Neuron (in vitro differentiated cells): Measurements from ENCODE around the gene SPOCK1.

Source experiments
- H2AFZ ChIP-seq: one replicate; pipeline ENCODE4 v1.6.1; 2013; ENCODE audit warnings: low read depth, mild to moderate bottlenecking, inconsistent platforms, low read length, moderate library complexity
- H3K27me3 ChIP-seq: one replicate; pipeline ENCODE4 v1.6.1; 2013; ENCODE audit warnings: low read length; ENCODE audit not compliant: insufficient read depth
- H3K36me3 ChIP-seq: one replicate; pipeline ENCODE4 v1.6.1; 2013; ENCODE audit warnings: low read length; ENCODE audit not compliant: insufficient read depth
- H3K4me1 ChIP-seq: one replicate; pipeline ENCODE4 v1.6.1; 2013; ENCODE audit warnings: low read length; ENCODE audit not compliant: insufficient read depth
- H3K4me3 ChIP-seq: 2 replicates; pipeline ENCODE4 v1.5.1; 2013; ENCODE audit warnings: mild to moderate bottlenecking, low read length, moderate library complexity
- H3K9me3 ChIP-seq: one replicate; pipeline ENCODE4 v1.6.1; 2013; ENCODE audit warnings: low read length

SPOCK1 gene

DNA sequence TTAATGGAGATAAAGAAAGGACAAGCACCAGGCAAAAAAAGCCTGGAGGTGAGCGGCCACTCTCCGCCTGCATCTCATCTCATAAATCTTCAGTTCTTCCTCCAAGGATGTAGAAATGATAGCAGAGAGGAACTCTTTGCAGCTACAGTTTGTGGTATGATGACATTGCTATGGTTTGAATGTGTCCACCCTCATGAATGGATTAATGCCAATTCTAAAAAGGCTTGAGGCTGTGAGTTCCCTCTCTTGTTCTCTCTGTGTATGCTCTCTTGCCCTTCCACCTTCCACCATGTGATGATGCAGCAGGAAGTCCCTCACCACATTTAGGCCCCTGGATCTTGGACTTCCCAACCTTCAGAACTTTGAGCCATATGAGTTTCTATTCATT is 126.4 kb downstream of the SPOCK1 start:
- Histone ChIP-seq H2AFZ (no peak overlapping the region), H3K36me3 (no peaks in the 10 kb centered on the region), H3K4me3 (no peak overlapping the region), H3K9me3 (no peaks in the 10 kb centered on the region), H3K4me1 (peaks cover 58% of the 10 kb centered on the region), H3K27me3 (no peaks in the 10 kb centered on the region)

DNA sequence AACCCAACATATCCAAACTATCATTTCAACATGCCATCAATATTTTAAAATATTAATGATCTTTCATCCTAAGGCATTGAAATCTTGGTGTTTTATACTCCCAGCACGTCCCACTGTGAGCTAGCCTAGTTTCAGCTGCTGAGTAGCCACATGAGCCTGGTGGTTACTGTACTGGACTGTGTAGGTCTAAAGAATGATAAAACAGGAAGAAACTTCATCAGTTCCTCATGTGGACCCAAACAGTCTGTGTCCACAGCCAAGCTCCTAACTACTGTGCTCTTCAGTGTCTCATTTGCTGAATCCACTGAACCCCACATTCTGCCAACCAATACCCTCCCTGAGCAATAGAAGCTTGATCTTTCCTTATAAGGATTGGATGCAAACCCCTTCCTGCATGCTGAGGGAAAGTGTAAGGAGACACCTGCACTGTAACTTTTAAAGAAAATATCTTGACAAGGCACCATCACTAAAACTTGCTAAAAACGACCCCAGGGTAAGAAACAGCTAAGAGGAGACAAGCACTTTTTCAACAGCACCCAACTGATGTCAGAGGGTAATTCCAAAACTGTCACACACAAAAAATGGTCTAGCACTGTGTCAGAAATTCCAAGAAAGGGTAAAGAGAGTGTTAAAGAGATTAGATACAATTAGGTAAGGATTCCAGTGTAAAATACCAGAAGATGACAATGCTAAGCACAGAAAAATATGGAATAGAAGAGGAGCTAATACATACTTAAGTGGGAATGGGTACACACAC is 126.9 kb downstream of the SPOCK1 start:
- no peaks in the 10 kb centered on the region for H3K27me3 ChIP-seq
- no peak overlapping the region for H2AFZ ChIP-seq
- H3K4me1 ChIP-seq = peaks cover 58% of the 10 kb centered on the region
- no peaks in the 10 kb centered on the region for H3K36me3 ChIP-seq
- no peak overlapping the region for H3K4me3 ChIP-seq
- no peaks in the 10 kb centered on the region for H3K9me3 ChIP-seq

DNA sequence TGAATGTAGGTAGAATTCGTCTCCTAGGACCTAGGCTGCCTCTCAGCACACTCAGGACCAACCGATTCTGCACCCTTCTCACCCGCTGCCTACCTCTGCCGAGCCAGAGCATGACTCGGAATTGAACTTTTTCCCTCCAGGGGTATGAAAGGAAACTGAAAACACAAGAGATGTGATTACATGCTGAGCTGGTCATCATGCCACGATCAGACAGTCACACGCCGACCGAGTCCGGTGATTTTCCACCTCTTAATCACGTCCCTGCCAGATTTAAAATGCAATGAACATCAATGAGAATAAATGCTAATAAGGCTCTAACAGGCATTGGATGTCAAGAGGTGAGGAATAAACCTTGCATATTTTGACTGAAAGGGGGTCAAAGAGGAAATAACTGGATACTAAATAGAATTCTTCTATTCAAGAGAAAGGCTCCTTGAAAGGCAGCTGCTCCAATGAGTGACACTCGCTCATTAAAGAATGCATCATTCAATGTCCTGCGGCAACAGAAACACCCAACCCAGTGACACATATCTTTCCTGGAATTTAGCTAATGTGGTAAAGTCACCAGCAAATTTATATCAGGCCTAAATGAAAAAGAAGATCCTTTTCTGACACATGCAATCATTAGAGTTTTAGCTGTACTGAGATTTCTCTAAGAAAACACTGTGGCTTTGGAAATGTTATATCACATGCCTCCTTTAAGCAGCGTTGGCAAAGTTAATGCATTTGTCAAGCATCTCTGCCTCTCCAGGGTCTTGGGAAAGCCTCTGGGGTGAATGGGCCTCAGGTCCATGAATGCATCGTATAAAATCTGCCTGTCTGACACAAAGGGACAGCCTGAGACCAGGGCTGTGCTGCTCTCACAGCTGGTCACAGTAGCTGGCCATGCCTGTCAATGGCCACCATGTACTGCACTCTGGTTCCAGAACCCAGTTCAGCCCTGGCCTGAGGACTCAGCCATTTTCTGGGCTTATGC is 128.7 kb downstream of the SPOCK1 start:
- Histone ChIP-seq H3K36me3 (no peaks in the 10 kb centered on the region), H2AFZ (no peak overlapping the region), H3K4me3 (peak overlapping the region; percentile 0), H3K27me3 (no peaks in the 10 kb centered on the region), H3K9me3 (no peaks in the 10 kb centered on the region), H3K4me1 (peaks cover 42% of the 10 kb centered on the region)

DNA sequence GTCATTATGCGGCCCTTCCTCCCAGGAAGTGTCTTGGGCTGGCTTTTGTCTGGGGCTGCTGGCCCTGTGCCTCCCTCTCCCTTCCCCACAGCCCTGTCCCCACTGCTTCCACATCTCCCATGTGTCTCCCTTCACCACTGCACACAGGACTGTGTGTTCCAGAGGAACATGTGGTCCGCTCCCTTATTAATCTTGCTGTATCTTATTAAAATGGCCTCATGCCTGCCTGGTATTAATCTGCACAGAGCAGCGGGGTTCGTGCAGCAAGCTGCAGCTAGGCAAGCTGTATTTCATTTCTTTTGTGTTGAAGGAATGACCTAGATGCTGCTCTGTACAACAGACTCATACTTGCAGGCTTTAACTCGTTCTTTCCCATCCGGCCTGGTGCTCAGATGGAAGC is 130.5 kb downstream of the SPOCK1 start:
- no peak overlapping the region for H3K4me3 ChIP-seq
- no peaks in the 10 kb centered on the region for H3K36me3 ChIP-seq
- no peaks in the 10 kb centered on the region for H3K27me3 ChIP-seq
- H3K4me1 ChIP-seq = peaks cover 42% of the 10 kb centered on the region
- H3K9me3 ChIP-seq = no peaks in the 10 kb centered on the region
- no peak overlapping the region for H2AFZ ChIP-seq

DNA sequence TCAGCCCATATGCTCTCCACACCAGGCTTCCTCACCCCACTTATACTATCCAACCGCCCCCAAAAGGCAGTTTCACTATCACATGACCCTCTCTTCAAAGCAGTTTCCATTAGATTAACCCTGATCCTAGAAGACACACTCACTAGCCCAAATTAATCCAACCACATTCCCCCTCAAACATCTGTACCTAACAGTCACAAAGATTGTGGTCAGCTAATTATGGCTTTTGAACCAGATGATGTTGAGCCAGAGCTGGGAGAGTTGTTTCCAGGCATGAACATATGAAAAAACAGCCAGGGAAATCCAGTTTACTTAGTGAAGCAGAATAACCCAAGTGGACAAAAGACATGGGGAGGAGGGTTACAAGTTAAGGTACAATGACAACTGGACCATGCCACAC is 131.2 kb downstream of the SPOCK1 start:
- H3K9me3 ChIP-seq = no peaks in the 10 kb centered on the region
- H3K4me1 ChIP-seq = peaks cover 42% of the 10 kb centered on the region
- H3K36me3 ChIP-seq = no peaks in the 10 kb centered on the region
- no peak overlapping the region for H2AFZ ChIP-seq
- no peaks in the 10 kb centered on the region for H3K27me3 ChIP-seq
- no peak overlapping the region for H3K4me3 ChIP-seq

- H2AFZ ChIP-seq = no peak overlapping the region
These were observed 132.6 kb downstream of the SPOCK1 start for GRCh38 chr5:137366526-137366925.

DNA sequence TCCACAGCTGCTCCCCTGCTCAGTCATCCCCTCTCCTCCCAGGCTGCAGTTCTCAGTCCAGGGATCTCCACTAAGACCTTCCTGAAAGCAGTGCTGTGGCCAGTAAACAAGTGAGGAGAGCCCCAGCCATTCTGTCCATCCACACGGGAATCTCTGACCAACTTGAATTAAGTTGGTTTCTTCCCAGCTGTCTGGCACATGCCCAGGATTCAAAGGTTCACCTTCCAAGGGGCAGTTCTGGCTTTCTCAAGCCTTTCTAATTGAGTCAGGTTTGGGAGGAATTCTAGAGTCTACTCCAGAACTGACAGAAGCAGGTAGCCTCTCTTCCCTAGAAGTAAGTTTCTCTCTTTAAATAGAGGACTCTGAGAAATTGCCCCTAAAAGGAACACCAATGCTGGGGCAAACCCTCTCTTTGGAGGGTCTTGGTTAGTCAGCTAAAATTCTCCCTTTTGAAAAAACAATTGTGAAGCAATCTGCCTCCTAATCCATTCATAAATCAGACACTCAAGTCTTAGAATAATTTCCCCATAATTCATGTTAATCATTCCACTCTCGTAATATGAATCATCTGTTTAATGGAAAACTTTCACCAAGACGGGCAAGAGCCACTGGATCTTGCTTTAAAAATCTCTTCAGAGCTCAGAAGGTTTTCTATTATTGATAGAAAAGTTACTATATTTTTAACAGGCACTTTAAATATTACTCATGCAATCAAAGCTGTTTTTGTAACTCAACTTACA is 133.8 kb downstream of the SPOCK1 start:
- no peak overlapping the region for H2AFZ ChIP-seq
- no peaks in the 10 kb centered on the region for H3K36me3 ChIP-seq
- H3K9me3 ChIP-seq = no peaks in the 10 kb centered on the region
- peaks cover 17% of the 10 kb centered on the region for H3K4me1 ChIP-seq
- H3K27me3 ChIP-seq = no peaks in the 10 kb centered on the region
- no peak overlapping the region for H3K4me3 ChIP-seq

More at GRCh38 chr5:137366526-137366925, 132.6 kb downstream of the SPOCK1 start:
- no peaks in the 10 kb centered on the region for H3K36me3 ChIP-seq
- no peaks in the 10 kb centered on the region for H3K9me3 ChIP-seq
- H3K4me3 ChIP-seq = no peak overlapping the region
- no peaks in the 10 kb centered on the region for H3K27me3 ChIP-seq
- peaks cover 28% of the 10 kb centered on the region for H3K4me1 ChIP-seq

GRCh38 chr5:137361280-137361679 is 137.8 kb downstream of the SPOCK1 start:
- Histone ChIP-seq H3K4me3 (no peak overlapping the region), H3K27me3 (no peaks in the 10 kb centered on the region), H3K36me3 (no peaks in the 10 kb centered on the region), H3K9me3 (no peaks in the 10 kb centered on the region), H2AFZ (no peak overlapping the region), H3K4me1 (no peaks in the 10 kb centered on the region)

GRCh38 chr5:137360607-137361006 is 138.5 kb downstream of the SPOCK1 start:
- Histone ChIP-seq H3K36me3 (no peaks in the 10 kb centered on the region), H3K4me1 (no peaks in the 10 kb centered on the region), H2AFZ (no peak overlapping the region)

DNA sequence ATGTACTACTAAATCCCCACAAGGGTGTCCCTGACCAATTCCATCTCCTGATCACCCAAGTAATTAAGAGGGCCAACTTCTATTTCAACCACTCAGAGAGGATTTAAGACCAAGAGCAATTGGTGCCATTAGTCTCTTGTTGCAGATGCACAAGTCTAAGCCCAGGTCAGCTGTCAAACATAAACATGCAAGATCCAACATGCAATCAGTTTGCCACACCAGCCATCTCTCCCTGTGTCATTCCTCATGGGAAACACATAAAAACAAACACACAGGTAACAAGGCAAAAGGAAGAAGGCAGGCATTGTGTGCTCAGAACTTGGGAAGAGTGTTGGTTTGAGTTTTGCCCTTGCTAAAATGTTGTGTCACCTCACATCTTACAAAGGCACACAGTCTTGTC is 139.2 kb downstream of the SPOCK1 start:
- Histone ChIP-seq H2AFZ (no peak overlapping the region), H3K36me3 (no peaks in the 10 kb centered on the region), H3K9me3 (no peaks in the 10 kb centered on the region), H3K27me3 (no peaks in the 10 kb centered on the region), H3K4me1 (no peaks in the 10 kb centered on the region), H3K4me3 (no peak overlapping the region)

More at GRCh38 chr5:137360607-137361006, 138.5 kb downstream of the SPOCK1 start:
- Histone ChIP-seq H3K27me3 (no peaks in the 10 kb centered on the region), H3K4me3 (no peak overlapping the region), H3K9me3 (no peaks in the 10 kb centered on the region)

GRCh38 chr5:137357436-137357835 is 141.7 kb downstream of the SPOCK1 start:
- H3K36me3 ChIP-seq = no peaks in the 10 kb centered on the region
- no peaks in the 10 kb centered on the region for H3K27me3 ChIP-seq
- no peak overlapping the region for H3K4me3 ChIP-seq
- no peaks in the 10 kb centered on the region for H3K4me1 ChIP-seq
- no peak overlapping the region for H2AFZ ChIP-seq
- H3K9me3 ChIP-seq = no peaks in the 10 kb centered on the region

- Histone ChIP-seq H3K4me3 (no peak overlapping the region), H3K36me3 (no peaks in the 10 kb centered on the region), H2AFZ (no peak overlapping the region), H3K27me3 (no peaks in the 10 kb centered on the region), H3K4me1 (no peaks in the 10 kb centered on the region), H3K9me3 (no peaks in the 10 kb centered on the region)
These were observed 143.0 kb downstream of the SPOCK1 start for GRCh38 chr5:137356127-137356526.

GRCh38 chr5:137355708-137356107 is 143.4 kb downstream of the SPOCK1 start:
- Histone ChIP-seq H3K27me3 (no peaks in the 10 kb centered on the region), H3K9me3 (no peaks in the 10 kb centered on the region), H3K4me1 (no peaks in the 10 kb centered on the region), H3K36me3 (no peaks in the 10 kb centered on the region), H3K4me3 (no peak overlapping the region), H2AFZ (no peak overlapping the region)
